ENCODE data around the gene MTCH1.

- TF ChIP-seq EZH2 (IDR thresholded peaks at IDR 0.05; ENCODE audit: borderline replicate concordance, low read length) (no peak), CTCF (IDR thresholded peaks at IDR 0.05; ENCODE audit: low read length) (no peak)
Measured at GRCh38 chr6:36925809-36926208, 60.2 kb downstream of the MTCH1 start.

Data from OCI-LY1 (cell line).